Spleen (tissue), 7 donors: ENCODE results near the gene KCNJ18.

Experiments used
- CTCF ChIP-seq, 11 experiments: fragments of 200-600 bp in 7 of 11; fragments of 450-650 bp in 4 of 11; sonication (generic) in 4 of 11; IDR thresholded peaks in 8 of 11; conservative IDR thresholded peaks in 3 of 11; 1 replicate in 7 of 11; 2 replicates in 4 of 11; pipeline versions ENCODE4 v1.4.0 to v1.8.0; 2016 to 2021; ENCODE audit warnings: antibody characterized with exemption in 11 of 11, inconsistent platforms in 4 of 11, mild to moderate bottlenecking in 1 of 11
- POLR2AphosphoS5 ChIP-seq, 3 donors: sonication (generic); formaldehyde crosslinking; IDR thresholded peaks; one replicate each; pipeline ENCODE4 v1.5.1; 2017; ENCODE audit warnings: antibody characterized with exemption in 3 of 3
- donor health status: DM: no; HTN: no; CAD: no; lungs with moderate emphysema.
- donor health status: DM: no; HTN: no; CAD: no.
- donor health status: DM: no; HTN: no; CAD: no.

- no peak for TF ChIP-seq CTCF (IDR thresholded peaks at IDR 0.05 in 8 of 11, conservative IDR thresholded peaks at IDR 0.05 in 3 of 11)
- TF ChIP-seq POLR2AphosphoS5 (IDR thresholded peaks at IDR 0.05) = no peak
Measured at GRCh38 chr17:21687136-21687953, 5.0 kb upstream of the KCNJ18 start.
